ENCODE measurements around the gene TDO2.

The TDO2 gene

GRCh38 chr4:155953151-155954117 lies 49.9 kb downstream of the TDO2 start, which contains the start of gene CTSO:
CTSO (minus strand) TSS chr4:155953866; CDS start chr4:155953847, 19 bp downstream.
- Histone ChIP-seq H3K27ac (ENCODE audit: insufficient read depth in 1 of 2, low read depth in 1 of 2, low read length in 2 of 2, poor library complexity in 1 of 2, severe bottlenecking in 2 of 2) (peak within 1 kb of the TSS; percentile 77 to 93), H3K4me3 (ENCODE audit: control insufficient read depth in 1 of 7, extremely low read depth in 1 of 7, insufficient read depth in 4 of 7, low read depth in 2 of 7, low read length in 6 of 7) (peak within 1 kb of the TSS; percentile 84 to 99 (median 94)), H3K9me3 (ENCODE audit: control extremely low read depth in 1 of 5, control insufficient read depth in 4 of 5, insufficient read depth in 2 of 5, low read depth in 1 of 5, low read length in 4 of 5) (no peaks in the 10 kb centered on the region), H3K27me3 (replicated peaks in 2 of 5; ENCODE audit: control insufficient read depth in 4 of 5, insufficient read depth in 5 of 5, low read length in 4 of 5) (no peaks in the 10 kb centered on the region), H3K4me1 (ENCODE audit: control extremely low read depth in 1 of 4, control insufficient read depth in 4 of 4, insufficient read depth in 4 of 4, low read length in 3 of 4) (peaks cover 0 to 6% (median 4%) of the 10 kb centered on the region in 4 experiments), H3K36me3 (ENCODE audit: control insufficient read depth in 4 of 4, insufficient read depth in 4 of 4, low read length in 3 of 4) (no peaks in the 10 kb centered on the region)
- WGBS (ENCODE audit: insufficient coverage): 0% methylated on average over 42 of the region's 58 CpGs
- CTCF ChIA-PET: interaction anchor here (0.6 to 3.0 kb wide), 18 partner anchors 10 to 1210 kb away, joined by 3 to 27 read pairs (median 3); partner anchors contain the start of gene LRAT
- POLR2A ChIA-PET: no interaction called here
- DNase-seq: peak; percentile 83 to 89 (median 88)

DNA sequence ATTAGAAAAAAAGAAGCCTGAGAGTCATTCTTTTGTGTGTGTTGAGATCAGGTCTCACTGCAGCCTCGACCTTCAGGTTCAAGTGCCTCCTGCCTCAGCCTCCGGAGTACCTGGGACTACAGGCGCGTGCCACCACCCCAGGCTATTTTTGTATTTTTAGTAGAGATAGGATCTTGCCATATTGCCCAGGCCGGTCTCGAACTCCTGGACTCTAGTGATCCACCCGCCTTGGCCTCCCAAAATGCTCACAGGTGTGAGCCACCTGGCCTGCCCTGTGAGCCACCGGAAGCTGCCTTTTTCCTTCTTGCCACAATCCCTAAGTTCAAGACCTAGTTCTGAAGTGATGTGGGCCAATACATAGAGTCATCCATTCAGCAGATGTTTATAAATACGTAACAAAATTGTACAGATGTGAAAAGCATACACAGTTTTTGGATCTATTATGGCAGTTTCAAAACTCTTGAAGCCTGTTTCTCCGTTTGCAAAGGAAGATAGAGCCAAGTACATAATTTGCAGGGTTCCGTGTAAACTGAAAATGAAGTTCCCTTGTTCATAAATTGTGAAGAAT lies 50.7 kb downstream of the TDO2 start:
- H3K4me1 ChIP-seq (ENCODE audit: control extremely low read depth in 1 of 4, control insufficient read depth in 4 of 4, insufficient read depth in 4 of 4, low read length in 3 of 4): peaks cover 0 to 6% (median 4%) of the 10 kb centered on the region in 4 experiments
- H3K27ac ChIP-seq (ENCODE audit: insufficient read depth in 1 of 2, low read depth in 1 of 2, low read length in 2 of 2, poor library complexity in 1 of 2, severe bottlenecking in 2 of 2): peak overlapping the region; percentile 77 to 93
- ChIA-PET CTCF (interaction anchor here (0.9 to 3.0 kb wide), 5 partner anchors 10 to 215 kb away, joined by 3 to 27 read pairs (median 5); no protein-coding TSS in a partner anchor), POLR2A (no interaction called here)
- H3K9me3 ChIP-seq (ENCODE audit: control extremely low read depth in 1 of 5, control insufficient read depth in 4 of 5, insufficient read depth in 2 of 5, low read depth in 1 of 5, low read length in 4 of 5): no peaks in the 10 kb centered on the region
- H3K27me3 ChIP-seq (replicated peaks in 2 of 5; ENCODE audit: control insufficient read depth in 4 of 5, insufficient read depth in 5 of 5, low read length in 4 of 5): no peaks in the 10 kb centered on the region
- no peak for DNase-seq
- peak overlapping the region in 6 of 7 experiments; percentile 84 to 98 (median 92) for H3K4me3 ChIP-seq (ENCODE audit: control insufficient read depth in 1 of 7, extremely low read depth in 1 of 7, insufficient read depth in 4 of 7, low read depth in 2 of 7, low read length in 6 of 7)
- WGBS (ENCODE audit: insufficient coverage): 92% methylated on average over 8 of the region's 11 CpGs
- H3K36me3 ChIP-seq (ENCODE audit: control insufficient read depth in 4 of 4, insufficient read depth in 4 of 4, low read length in 3 of 4): no peaks in the 10 kb centered on the region

GRCh38 chr4:155954939-155955338 lies 51.4 kb downstream of the TDO2 start:
- Histone ChIP-seq H3K36me3 (ENCODE audit: control insufficient read depth in 4 of 4, insufficient read depth in 4 of 4, low read length in 3 of 4) (no peaks in the 10 kb centered on the region), H3K27ac (ENCODE audit: insufficient read depth in 1 of 2, low read depth in 1 of 2, low read length in 2 of 2, poor library complexity in 1 of 2, severe bottlenecking in 2 of 2) (no peak overlapping the region), H3K4me3 (ENCODE audit: control insufficient read depth in 1 of 7, extremely low read depth in 1 of 7, insufficient read depth in 4 of 7, low read depth in 2 of 7, low read length in 6 of 7) (no peak overlapping the region), H3K27me3 (replicated peaks in 2 of 5; ENCODE audit: control insufficient read depth in 4 of 5, insufficient read depth in 5 of 5, low read length in 4 of 5) (peaks cover 0 to under 1% (median 0%) of the 10 kb centered on the region in 5 experiments), H3K9me3 (ENCODE audit: control extremely low read depth in 1 of 5, control insufficient read depth in 4 of 5, insufficient read depth in 2 of 5, low read depth in 1 of 5, low read length in 4 of 5) (no peaks in the 10 kb centered on the region), H3K4me1 (ENCODE audit: control extremely low read depth in 1 of 4, control insufficient read depth in 4 of 4, insufficient read depth in 4 of 4, low read length in 3 of 4) (peaks cover 0 to 6% (median 4%) of the 10 kb centered on the region in 4 experiments)
- CTCF ChIA-PET: no interaction called here
- WGBS (ENCODE audit: insufficient coverage): 100% methylated on average over 2 of the region's 4 CpGs
- DNase-seq: no peak
- POLR2A ChIA-PET: no interaction called here

GRCh38 chr4:155956461-155956860 lies 53.0 kb downstream of the TDO2 start:
- 100% methylated on average over 2 of the region's 2 CpGs for WGBS (ENCODE audit: insufficient coverage)
- no peak overlapping the region for H3K4me3 ChIP-seq (ENCODE audit: control insufficient read depth in 1 of 7, extremely low read depth in 1 of 7, insufficient read depth in 4 of 7, low read depth in 2 of 7, low read length in 6 of 7)
- no peak for DNase-seq
- ChIA-PET POLR2A (no interaction called here), CTCF (interaction anchor here (1.1 to 1.5 kb wide), 2 partner anchors 146 to 155 kb away, joined by 3 read pairs; no protein-coding TSS in a partner anchor)
- no peak overlapping the region for H3K27ac ChIP-seq (ENCODE audit: insufficient read depth in 1 of 2, low read depth in 1 of 2, low read length in 2 of 2, poor library complexity in 1 of 2, severe bottlenecking in 2 of 2)
- H3K27me3 ChIP-seq (replicated peaks in 2 of 5; ENCODE audit: control insufficient read depth in 4 of 5, insufficient read depth in 5 of 5, low read length in 4 of 5): peaks cover 0 to 2% (median 0%) of the 10 kb centered on the region in 5 experiments
- no peaks in the 10 kb centered on the region for H3K36me3 ChIP-seq (ENCODE audit: control insufficient read depth in 4 of 4, insufficient read depth in 4 of 4, low read length in 3 of 4)
- H3K9me3 ChIP-seq (ENCODE audit: control extremely low read depth in 1 of 5, control insufficient read depth in 4 of 5, insufficient read depth in 2 of 5, low read depth in 1 of 5, low read length in 4 of 5): no peaks in the 10 kb centered on the region
- peaks cover 0 to 6% (median 4%) of the 10 kb centered on the region in 4 experiments for H3K4me1 ChIP-seq (ENCODE audit: control extremely low read depth in 1 of 4, control insufficient read depth in 4 of 4, insufficient read depth in 4 of 4, low read length in 3 of 4)

GRCh38 chr4:155959417-155959816 lies 55.9 kb downstream of the TDO2 start:
- Histone ChIP-seq H3K4me3 (ENCODE audit: control insufficient read depth in 1 of 7, extremely low read depth in 1 of 7, insufficient read depth in 4 of 7, low read depth in 2 of 7, low read length in 6 of 7) (no peak overlapping the region), H3K36me3 (ENCODE audit: control insufficient read depth in 4 of 4, insufficient read depth in 4 of 4, low read length in 3 of 4) (no peaks in the 10 kb centered on the region), H3K9me3 (ENCODE audit: control extremely low read depth in 1 of 5, control insufficient read depth in 4 of 5, insufficient read depth in 2 of 5, low read depth in 1 of 5, low read length in 4 of 5) (no peaks in the 10 kb centered on the region), H3K27me3 (replicated peaks in 2 of 5; ENCODE audit: control insufficient read depth in 4 of 5, insufficient read depth in 5 of 5, low read length in 4 of 5) (peaks cover 0 to 2% (median 0%) of the 10 kb centered on the region in 5 experiments), H3K27ac (ENCODE audit: insufficient read depth in 1 of 2, low read depth in 1 of 2, low read length in 2 of 2, poor library complexity in 1 of 2, severe bottlenecking in 2 of 2) (no peak overlapping the region), H3K4me1 (ENCODE audit: control extremely low read depth in 1 of 4, control insufficient read depth in 4 of 4, insufficient read depth in 4 of 4, low read length in 3 of 4) (no peaks in the 10 kb centered on the region)
- POLR2A ChIA-PET: no interaction called here
- DNase-seq: no peak
- CTCF ChIA-PET: no interaction called here
- 96% methylated on average over 3 of the region's 4 CpGs for WGBS (ENCODE audit: insufficient coverage)

GRCh38 chr4:155960522-155960921 lies 57.0 kb downstream of the TDO2 start:
- Histone ChIP-seq H3K27me3 (replicated peaks in 2 of 5; ENCODE audit: control insufficient read depth in 4 of 5, insufficient read depth in 5 of 5, low read length in 4 of 5) (peaks cover 0 to 2% (median 0%) of the 10 kb centered on the region in 5 experiments), H3K27ac (ENCODE audit: insufficient read depth in 1 of 2, low read depth in 1 of 2, low read length in 2 of 2, poor library complexity in 1 of 2, severe bottlenecking in 2 of 2) (no peak overlapping the region), H3K4me1 (ENCODE audit: control extremely low read depth in 1 of 4, control insufficient read depth in 4 of 4, insufficient read depth in 4 of 4, low read length in 3 of 4) (no peaks in the 10 kb centered on the region), H3K4me3 (ENCODE audit: control insufficient read depth in 1 of 7, extremely low read depth in 1 of 7, insufficient read depth in 4 of 7, low read depth in 2 of 7, low read length in 6 of 7) (no peak overlapping the region), H3K9me3 (ENCODE audit: control extremely low read depth in 1 of 5, control insufficient read depth in 4 of 5, insufficient read depth in 2 of 5, low read depth in 1 of 5, low read length in 4 of 5) (no peaks in the 10 kb centered on the region), H3K36me3 (ENCODE audit: control insufficient read depth in 4 of 4, insufficient read depth in 4 of 4, low read length in 3 of 4) (no peaks in the 10 kb centered on the region)
- DNase-seq: no peak
- CTCF ChIA-PET: no interaction called here
- WGBS (ENCODE audit: insufficient coverage): 75% methylated on average over 4 of the region's 5 CpGs
- POLR2A ChIA-PET: no interaction called here

DNA sequence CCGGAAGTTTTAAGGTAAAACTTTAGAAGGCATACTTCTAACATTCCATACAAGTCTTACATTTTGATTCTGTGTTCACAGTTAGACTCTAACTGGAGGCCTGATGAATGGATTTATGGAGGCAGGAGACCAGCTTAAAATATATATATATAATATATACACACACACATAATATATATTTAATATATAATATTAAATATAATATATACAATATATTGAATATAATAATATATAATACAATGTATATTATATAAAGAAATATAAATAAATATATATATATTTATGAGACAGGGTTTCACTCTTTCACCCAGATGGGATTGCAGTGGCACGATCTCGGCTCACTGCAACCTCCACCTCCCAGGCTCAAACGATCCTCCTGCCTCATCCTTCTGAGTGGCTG lies 58.1 kb downstream of the TDO2 start:
- Histone ChIP-seq H3K27ac (ENCODE audit: insufficient read depth in 1 of 2, low read depth in 1 of 2, low read length in 2 of 2, poor library complexity in 1 of 2, severe bottlenecking in 2 of 2) (no peak overlapping the region), H3K4me1 (ENCODE audit: control extremely low read depth in 1 of 4, control insufficient read depth in 4 of 4, insufficient read depth in 4 of 4, low read length in 3 of 4) (no peaks in the 10 kb centered on the region), H3K9me3 (ENCODE audit: control extremely low read depth in 1 of 5, control insufficient read depth in 4 of 5, insufficient read depth in 2 of 5, low read depth in 1 of 5, low read length in 4 of 5) (no peaks in the 10 kb centered on the region), H3K36me3 (ENCODE audit: control insufficient read depth in 4 of 4, insufficient read depth in 4 of 4, low read length in 3 of 4) (no peaks in the 10 kb centered on the region), H3K4me3 (ENCODE audit: control insufficient read depth in 1 of 7, extremely low read depth in 1 of 7, insufficient read depth in 4 of 7, low read depth in 2 of 7, low read length in 6 of 7) (no peak overlapping the region), H3K27me3 (replicated peaks in 2 of 5; ENCODE audit: control insufficient read depth in 4 of 5, insufficient read depth in 5 of 5, low read length in 4 of 5) (peaks cover 0 to 2% (median 0%) of the 10 kb centered on the region in 5 experiments)
- POLR2A ChIA-PET: no interaction called here
- no CpG with 5 or more reads among the region's 4 CpGs for WGBS (ENCODE audit: insufficient coverage)
- CTCF ChIA-PET: no interaction called here
- no peak for DNase-seq
